ENCODE data around the gene KRT33A. TPM values are rescaled to one million over a fixed set of nuclear protein-coding genes. Genes with fewer than 3 reads are reported as not detected.
A peak's percentile ranks its signal among the peaks of the same experiment; 100 is the strongest.
"Not testable (repeated sequence)": the region's sequence is repeated elsewhere in the genome, so short reads cannot be mapped to it uniquely, and the experiment has no call there.

The KRT33A gene
- total RNA-seq, 1 experiment from 2014 or later = not detected

DNA sequence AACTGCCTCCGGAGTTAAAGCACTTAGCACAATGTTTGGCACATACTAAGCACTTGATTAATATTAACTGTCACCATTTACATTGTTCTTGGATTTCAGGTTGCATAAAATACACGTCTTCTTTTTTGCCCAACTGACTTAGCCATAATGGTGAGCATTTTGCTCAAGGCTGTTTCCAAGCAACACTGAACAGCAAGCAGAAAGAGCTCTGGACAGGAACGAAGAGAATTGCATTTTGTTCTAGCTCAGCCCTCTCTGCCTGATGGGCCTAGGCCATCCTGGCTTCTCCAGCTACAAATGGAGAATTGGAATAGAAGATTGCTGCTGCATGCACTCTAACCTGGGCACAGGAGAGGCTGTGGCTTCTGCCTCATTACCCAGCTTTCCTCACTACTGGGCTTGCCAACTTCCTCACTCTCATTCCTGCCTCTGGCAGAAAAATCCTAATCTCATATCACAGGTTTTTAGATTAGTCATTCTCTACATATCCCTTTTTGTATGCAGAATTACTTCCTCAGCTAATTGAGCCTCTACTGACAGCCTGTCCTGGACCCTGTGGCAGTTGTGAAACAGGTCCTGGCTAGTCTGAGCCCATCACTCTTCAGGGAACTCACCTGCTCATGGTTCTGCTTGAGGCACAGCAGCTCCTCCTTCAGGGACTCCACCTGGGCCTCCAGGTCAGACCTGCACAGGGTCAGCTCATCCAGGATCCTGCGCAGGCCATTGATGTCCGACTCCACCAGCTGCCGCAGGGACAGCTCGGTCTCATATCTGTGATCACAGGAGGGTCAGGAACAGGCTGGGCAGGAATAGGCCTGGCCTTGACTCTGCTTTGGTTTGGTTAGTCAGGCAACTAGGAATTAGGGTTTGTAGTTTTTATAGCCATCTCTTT is 2.5 kb downstream of the KRT33A start:
- H3K9me3 ChIP-seq (replicated peaks) = no peaks in the 10 kb centered on the region
- H3K4me1 ChIP-seq (replicated peaks) = no peaks in the 10 kb centered on the region; the same call in 1 of the 2 replicates
- H3K36me3 ChIP-seq = no peaks in the 10 kb centered on the region
- DNase-seq (ENCODE audit: low read depth in 1 of 2, low spot score in 2 of 2) = peak in 1 of 2 experiments; percentile 25
- no peak overlapping the region for H3K27ac ChIP-seq
- H3K4me3 ChIP-seq = no peak overlapping the region
- H3K27me3 ChIP-seq (replicated peaks) = no peaks in the 10 kb centered on the region

DNA sequence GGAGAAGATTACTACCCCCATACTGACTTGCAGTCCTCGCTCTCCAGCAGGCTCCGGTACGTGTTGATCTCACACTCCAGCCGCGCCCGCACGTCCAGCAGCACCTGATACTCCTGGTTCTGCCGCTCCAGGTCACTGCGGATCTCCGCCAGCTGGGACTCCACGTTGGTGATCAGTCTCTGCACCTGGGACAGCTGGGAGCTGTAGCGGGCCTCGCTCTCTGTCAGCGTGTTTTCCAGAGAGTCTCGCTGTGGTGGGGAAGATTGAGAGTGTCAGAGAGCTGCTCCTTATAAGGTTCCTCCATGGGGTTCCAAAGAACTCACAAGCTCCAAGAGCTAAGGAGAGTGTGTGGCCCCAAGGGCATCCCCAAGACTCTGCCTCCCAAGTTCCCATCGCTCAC is 4.2 kb downstream of the KRT33A start:
- H3K9me3 ChIP-seq (replicated peaks); H3K4me1 ChIP-seq (replicated peaks); H3K27ac ChIP-seq; H3K4me3 ChIP-seq; H3K36me3 ChIP-seq; H3K27me3 ChIP-seq (replicated peaks): not testable (repeated sequence)
- peak in 1 of 2 experiments; percentile 13 for DNase-seq (ENCODE audit: low read depth in 1 of 2, low spot score in 2 of 2)

DNA sequence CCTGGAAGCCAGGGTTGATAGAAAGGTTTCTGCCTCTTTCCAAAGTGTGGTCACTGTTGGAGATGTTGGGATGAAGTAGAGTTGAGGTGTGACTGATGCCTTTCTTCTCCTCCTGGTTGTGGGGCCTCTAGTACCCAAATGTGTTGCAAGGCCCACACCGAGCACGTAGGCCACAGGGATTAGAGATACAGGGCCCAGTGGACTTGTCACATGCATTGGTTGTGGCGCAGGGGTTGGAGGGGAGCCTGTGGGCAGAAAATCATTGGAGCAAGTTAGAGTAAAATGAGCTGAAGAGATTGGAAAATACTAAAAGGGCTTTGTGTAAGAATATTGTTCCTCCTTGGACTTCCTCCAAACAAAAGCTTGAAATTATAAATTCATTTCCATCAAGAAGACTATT is 4.6 kb downstream of the KRT33A start:
- no peak for DNase-seq (ENCODE audit: low read depth in 1 of 2, low spot score in 2 of 2)
- Histone ChIP-seq H3K9me3 (replicated peaks) (no peaks in the 10 kb centered on the region; the same call in 1 of the 2 replicates), H3K27me3 (replicated peaks) (no peaks in the 10 kb centered on the region), H3K27ac (no peak overlapping the region), H3K4me1 (replicated peaks) (no peaks in the 10 kb centered on the region; the same call in 1 of the 2 replicates), H3K36me3 (no peaks in the 10 kb centered on the region), H3K4me3 (no peak overlapping the region)

DNA sequence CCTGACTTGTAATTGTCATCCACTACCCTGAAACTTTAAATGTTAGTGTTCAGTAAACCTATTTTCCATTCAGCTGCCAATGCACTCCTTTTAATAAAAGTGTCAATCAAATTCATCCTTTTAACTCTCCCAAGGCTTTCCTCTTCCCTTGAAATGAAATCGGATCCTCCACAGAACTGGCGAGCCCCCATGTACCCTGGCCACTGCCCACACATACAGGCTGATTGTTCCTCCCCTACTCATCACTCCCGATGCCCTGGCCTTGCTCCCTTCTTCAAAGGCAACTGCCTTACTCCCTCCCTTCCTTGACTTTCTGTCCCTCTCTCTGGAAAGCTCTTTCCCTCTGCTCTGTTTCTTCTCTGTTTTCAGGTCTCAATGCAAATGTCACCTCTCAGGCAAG is 7.6 kb downstream of the KRT33A start:
- H3K27ac ChIP-seq = no peak overlapping the region
- H3K4me1 ChIP-seq (replicated peaks) = peaks cover 13% of the 10 kb centered on the region
- H3K9me3 ChIP-seq (replicated peaks) = no peaks in the 10 kb centered on the region; the same call in 1 of the 2 replicates
- H3K4me3 ChIP-seq = no peak overlapping the region
- H3K27me3 ChIP-seq (replicated peaks) = no peaks in the 10 kb centered on the region
- DNase-seq (ENCODE audit: low read depth in 1 of 2, low spot score in 2 of 2) = no peak
- no peaks in the 10 kb centered on the region for H3K36me3 ChIP-seq

DNA sequence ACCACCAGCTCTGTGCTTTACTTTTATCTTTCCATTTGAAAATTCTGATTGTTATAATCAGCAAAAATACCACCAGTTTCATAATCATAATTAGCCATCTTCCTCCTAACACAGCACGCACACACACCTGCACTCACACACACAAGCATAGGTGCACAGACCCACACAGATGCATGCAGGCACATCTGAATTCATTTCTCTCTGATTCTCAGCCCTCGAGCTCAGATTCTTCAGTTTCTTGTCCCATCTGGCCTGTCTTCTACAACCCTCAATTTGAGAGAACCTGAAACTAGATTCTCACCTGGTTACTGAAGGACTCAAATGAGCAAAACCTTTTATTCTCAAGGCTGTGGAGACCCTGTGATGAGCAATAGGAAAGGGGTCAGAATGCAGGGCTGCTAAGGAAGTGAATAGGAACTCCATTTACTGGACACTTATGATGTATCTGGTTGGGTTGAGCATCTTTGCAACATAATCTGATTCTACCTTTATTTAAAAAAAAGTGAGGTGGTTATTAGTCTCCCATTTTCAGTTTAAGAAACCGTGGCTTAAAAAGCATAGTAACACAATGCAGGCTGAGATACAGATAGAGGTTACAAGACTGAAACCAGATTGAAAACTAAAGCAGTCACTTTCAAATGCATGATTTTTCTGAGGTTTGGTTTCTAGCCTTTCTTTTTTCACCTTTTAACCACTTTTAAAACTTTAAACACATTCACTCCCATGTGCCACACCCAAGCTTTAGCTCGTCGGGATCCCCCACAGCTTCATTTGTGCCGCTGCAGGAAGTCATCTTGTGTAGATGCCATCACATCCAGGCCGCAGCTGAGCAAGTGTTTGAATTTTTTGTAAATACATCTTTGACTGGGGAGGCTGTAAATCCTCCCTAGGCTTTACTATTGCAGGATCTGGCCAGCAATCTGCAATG is 9.4 kb downstream of the KRT33A start:
- Histone ChIP-seq H3K36me3 (no peaks in the 10 kb centered on the region), H3K4me1 (replicated peaks) (peaks cover 13% of the 10 kb centered on the region), H3K9me3 (replicated peaks) (no peaks in the 10 kb centered on the region; the same call in 1 of the 2 replicates), H3K27ac (no peak overlapping the region), H3K27me3 (replicated peaks) (no peaks in the 10 kb centered on the region), H3K4me3 (no peak overlapping the region)
- no peak for DNase-seq (ENCODE audit: low read depth in 1 of 2, low spot score in 2 of 2)

DNA sequence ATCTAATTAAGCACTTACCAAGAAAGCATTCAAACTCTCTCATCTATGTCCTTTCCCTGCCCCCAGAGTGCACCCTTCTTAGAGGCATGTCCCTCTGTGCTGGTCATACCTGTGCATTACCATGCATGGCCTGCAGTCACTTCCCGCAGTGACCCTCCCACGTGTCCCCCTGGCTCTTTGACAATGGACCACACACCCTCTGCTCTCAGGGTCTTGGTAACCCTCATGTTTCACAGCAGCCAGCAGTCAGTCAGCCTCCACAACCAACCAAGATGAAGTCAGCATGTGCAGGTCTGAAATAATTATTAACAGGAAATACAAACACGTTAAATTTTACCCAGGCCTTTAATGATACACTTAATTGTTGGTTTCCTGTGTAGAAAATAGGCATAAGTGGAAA is 10.1 kb downstream of the KRT33A start:
- Histone ChIP-seq H3K27me3 (replicated peaks) (no peaks in the 10 kb centered on the region), H3K4me3 (no peak overlapping the region), H3K27ac (no peak overlapping the region), H3K9me3 (replicated peaks) (no peaks in the 10 kb centered on the region; the same call in 1 of the 2 replicates), H3K4me1 (replicated peaks) (peaks cover 13% of the 10 kb centered on the region), H3K36me3 (no peaks in the 10 kb centered on the region)
- DNase-seq (ENCODE audit: low read depth in 1 of 2, low spot score in 2 of 2) = no peak

DNA sequence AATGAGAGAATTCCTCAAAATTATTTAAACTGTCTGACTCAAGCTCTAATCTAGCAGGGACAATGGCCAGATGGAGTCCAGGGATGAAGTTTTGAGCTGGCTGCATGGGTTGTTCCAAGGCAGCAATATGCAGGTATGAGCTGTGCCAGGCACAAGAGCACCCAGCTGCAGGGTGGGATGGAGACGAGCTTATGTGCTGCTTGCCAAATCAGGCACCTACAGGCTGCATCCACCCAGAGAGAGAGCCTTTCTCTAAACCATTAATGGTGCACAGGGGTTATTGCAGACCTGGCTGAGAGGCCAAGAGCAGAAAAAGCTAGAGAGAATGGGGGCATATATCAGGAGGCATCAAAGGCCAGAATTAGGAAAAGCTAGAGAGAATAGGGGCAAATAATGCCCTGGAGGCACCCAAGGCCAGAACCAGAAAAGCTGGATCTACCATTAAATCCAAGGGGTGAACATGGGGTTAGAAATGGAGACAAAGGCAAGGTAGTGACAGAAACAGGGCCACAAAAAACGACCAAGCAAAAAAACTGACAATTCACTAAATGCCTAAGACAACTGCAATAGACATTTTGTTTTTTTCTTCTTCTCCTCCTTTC is 11.0 kb downstream of the KRT33A start:
- no peak overlapping the region for H3K27ac ChIP-seq
- H3K4me1 ChIP-seq (replicated peaks) = peaks cover 13% of the 10 kb centered on the region
- no peaks in the 10 kb centered on the region; the same call in 1 of the 2 replicates for H3K9me3 ChIP-seq (replicated peaks)
- DNase-seq (ENCODE audit: low read depth in 1 of 2, low spot score in 2 of 2) = no peak
- H3K4me3 ChIP-seq = no peak overlapping the region
- H3K36me3 ChIP-seq = no peaks in the 10 kb centered on the region
- H3K27me3 ChIP-seq (replicated peaks) = no peaks in the 10 kb centered on the region

DNA sequence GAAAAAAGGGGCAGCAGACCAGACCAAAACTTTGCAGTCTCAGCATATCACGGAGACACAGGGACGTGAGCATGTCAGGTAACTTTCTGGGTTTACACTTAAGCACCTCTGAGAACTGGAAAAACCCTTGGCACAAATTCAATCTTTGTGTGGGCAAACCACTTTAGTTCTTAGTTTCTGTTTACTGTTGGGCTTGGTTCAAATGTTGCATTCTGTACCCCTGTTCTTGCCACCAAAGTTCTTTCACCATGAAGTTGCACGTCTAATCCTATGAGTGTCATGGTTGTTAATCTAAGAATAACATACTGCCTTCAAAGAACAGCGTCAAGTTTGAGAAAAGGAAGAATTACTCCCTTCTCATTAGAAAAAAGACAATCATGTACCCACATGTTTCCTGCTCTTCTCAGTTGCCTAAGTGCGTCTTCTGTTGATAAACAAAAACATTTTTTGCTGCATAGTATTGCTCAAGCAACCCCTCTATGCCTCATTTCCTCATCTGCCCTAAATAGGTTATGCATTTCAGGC is 11.6 kb downstream of the KRT33A start:
- DNase-seq (ENCODE audit: low read depth in 1 of 2, low spot score in 2 of 2) = peak in 1 of 2 experiments; percentile 32
- Histone ChIP-seq H3K36me3 (no peaks in the 10 kb centered on the region), H3K9me3 (replicated peaks) (no peaks in the 10 kb centered on the region; the same call in 1 of the 2 replicates)

DNA sequence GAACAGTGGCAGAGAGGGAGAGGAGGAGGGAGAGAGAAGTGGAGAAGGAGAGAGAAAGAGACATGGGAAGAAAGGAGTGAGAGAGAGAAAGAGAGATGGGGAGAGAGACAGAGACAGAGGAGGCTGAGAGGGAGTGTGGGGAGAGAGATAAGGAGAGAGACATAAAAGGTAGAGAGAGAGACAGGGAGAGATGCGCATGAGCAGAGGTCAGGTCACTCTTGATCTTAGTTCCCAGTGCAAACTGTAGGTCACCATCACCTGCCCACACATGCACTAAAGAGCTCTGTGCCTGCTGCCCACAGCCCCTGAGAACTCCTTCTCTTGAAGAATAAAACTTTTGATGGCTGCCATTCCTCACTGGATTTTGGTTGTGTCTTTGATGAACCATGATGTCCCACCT is 14.9 kb downstream of the KRT33A start:
- H3K9me3 ChIP-seq (replicated peaks) = no peaks in the 10 kb centered on the region
- no peak for DNase-seq (ENCODE audit: low read depth in 1 of 2, low spot score in 2 of 2)
- no peaks in the 10 kb centered on the region for H3K36me3 ChIP-seq
- H3K27me3 ChIP-seq (replicated peaks) = no peaks in the 10 kb centered on the region
- H3K4me3 ChIP-seq = no peak overlapping the region
- H3K4me1 ChIP-seq (replicated peaks) = peaks cover 13% of the 10 kb centered on the region
- H3K27ac ChIP-seq = no peak overlapping the region

More for the DNA sequence above, 11.6 kb downstream of the KRT33A start:
- Histone ChIP-seq H3K27ac (no peak overlapping the region), H3K4me3 (no peak overlapping the region), H3K27me3 (replicated peaks) (no peaks in the 10 kb centered on the region), H3K4me1 (replicated peaks) (peaks cover 13% of the 10 kb centered on the region)

DNA sequence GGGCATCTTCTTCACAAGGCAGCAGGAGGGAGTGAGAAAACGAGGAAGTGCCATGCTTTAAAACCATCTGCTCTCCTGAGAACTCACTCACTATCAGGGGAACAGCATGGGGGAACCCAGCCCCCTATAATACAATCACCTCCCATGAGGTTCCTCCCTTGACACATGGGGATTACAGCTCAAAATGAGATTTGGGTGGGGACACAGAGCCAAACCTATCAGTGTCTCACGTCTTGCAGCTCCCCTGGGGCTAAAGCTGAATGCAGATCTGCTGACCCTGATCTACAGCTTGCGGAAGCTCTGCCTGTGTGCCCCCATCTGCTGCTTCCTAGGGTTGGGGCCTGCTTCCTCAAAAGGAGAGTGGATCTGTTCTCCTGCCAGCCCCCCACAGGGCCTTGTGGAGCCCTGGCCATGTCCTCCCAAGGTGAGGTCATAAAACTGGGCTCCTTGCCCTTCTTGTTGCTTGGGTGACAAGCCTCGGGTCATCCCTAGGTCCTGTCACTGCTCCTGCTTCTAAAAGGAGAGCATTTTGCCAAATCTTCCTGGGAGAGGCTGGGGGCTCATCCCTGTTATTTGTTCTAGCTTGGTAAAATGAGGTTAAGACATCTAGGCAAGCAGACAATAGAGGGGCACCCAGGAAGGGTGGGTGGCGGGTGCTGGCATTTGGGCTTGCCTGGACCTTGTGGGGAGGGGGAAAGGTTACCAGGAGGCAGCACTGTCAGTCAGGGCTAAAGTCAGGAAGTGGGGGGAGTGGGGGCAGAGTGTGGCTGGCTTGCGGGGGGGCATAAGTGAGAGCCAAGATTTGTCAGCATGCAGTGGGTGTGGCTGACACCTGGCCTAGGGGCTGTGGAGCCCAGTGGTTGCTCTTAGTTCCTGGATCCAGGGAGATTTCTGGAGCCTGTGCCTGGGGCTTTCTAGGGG is 16.0 kb downstream of the KRT33A start:
- Histone ChIP-seq H3K9me3 (replicated peaks) (no peaks in the 10 kb centered on the region), H3K27me3 (replicated peaks) (no peaks in the 10 kb centered on the region), H3K36me3 (no peaks in the 10 kb centered on the region), H3K4me3 (no peak overlapping the region), H3K27ac (no peak overlapping the region), H3K4me1 (replicated peaks) (peaks cover 12% of the 10 kb centered on the region)
- DNase-seq (ENCODE audit: low read depth in 1 of 2, low spot score in 2 of 2) = no peak

DNA sequence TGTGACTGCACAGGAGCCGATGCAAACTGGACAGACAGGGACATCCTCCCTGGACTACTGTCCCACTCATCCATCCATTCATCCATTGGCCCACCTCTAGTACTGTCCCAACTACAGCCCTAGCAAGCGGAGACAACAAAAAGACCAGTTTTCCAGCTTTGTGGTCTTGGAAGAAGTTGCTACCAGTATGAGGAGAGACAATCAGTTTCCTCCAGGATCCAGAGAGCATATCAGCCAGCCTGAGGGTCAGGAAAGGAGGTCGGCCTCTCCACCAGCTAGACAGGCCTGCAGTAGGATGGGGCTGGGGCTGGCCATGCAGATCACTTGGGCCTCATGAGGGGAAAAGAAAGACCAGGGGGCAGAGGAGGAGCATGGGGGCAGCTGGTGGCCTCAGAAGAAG is 16.8 kb downstream of the KRT33A start:
- H3K4me1 ChIP-seq (replicated peaks) = peaks cover 9% of the 10 kb centered on the region
- H3K9me3 ChIP-seq (replicated peaks) = no peaks in the 10 kb centered on the region
- no peak overlapping the region for H3K4me3 ChIP-seq
- H3K36me3 ChIP-seq = no peaks in the 10 kb centered on the region
- no peak for DNase-seq (ENCODE audit: low read depth in 1 of 2, low spot score in 2 of 2)
- no peaks in the 10 kb centered on the region for H3K27me3 ChIP-seq (replicated peaks)
- no peak overlapping the region for H3K27ac ChIP-seq

DNA sequence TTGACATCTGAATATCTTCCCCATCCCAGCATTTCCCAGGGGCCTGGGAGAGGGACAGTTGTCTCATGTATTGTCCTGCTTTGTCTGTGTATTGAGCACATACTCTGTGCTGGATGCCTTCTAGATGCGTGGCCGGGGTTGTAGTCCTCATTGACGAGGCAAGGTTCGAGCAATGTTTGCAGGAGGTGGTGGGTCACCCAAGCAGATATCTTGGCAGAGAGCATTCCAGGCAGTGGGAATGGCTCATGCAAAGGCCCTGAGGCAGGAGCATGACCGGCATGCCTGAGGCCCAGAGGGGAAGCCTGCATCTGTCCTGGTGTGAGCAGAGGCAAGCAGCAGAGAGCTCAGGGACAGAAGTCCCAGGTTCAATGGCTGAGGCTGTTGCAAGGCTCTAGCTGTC is 17.5 kb downstream of the KRT33A start:
- Histone ChIP-seq H3K4me3 (no peak overlapping the region), H3K27ac (no peak overlapping the region), H3K9me3 (replicated peaks) (no peaks in the 10 kb centered on the region), H3K4me1 (replicated peaks) (0 out of 2 replicates have a peak, but pooled peaks cover 5% of the 10 kb centered on the region), H3K27me3 (replicated peaks) (no peaks in the 10 kb centered on the region), H3K36me3 (no peaks in the 10 kb centered on the region)
- DNase-seq (ENCODE audit: low read depth in 1 of 2, low spot score in 2 of 2) = no peak

All from SJSA1 (cell line).